Bone marrow (tissue), 2 donors: ENCODE measurements around the gene ANKRD34B.

ENCODE experiments used
- DNase-seq, 2 donors: peaks; one replicate each; lab custom pipeline; 2025; lab: John Stamatoyannopoulos, UW

ANKRD34B gene

GRCh38 chr5:80569086-80569960, 757 bp downstream of the ANKRD34B start:
- no peak for DNase-seq

- no peak for DNase-seq
These were observed 1.8 kb downstream of the ANKRD34B start for GRCh38 chr5:80568251-80568650.

GRCh38 chr5:80566711-80567259, 3.3 kb downstream of the ANKRD34B start:
- no peak for DNase-seq

DNA sequence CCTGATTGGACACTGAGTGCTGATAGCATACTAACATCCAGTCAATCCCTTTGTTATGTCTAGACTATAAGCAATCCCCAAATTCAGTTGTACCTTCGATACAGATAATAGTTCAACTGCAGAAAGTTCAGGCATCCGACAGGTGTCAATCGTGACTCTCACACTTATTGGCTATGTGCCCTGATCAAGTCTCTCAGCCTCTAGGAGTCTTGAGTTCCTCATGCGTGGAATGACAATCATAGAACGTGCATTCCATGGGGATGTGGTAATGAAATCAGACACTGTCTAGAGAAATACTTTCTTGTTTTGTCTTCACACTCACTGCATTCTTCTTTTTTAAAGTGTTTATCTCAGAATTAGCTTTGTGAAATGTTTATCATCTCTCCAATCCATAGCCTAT, 4.8 kb downstream of the ANKRD34B start:
- DNase-seq, result no peak

DNA sequence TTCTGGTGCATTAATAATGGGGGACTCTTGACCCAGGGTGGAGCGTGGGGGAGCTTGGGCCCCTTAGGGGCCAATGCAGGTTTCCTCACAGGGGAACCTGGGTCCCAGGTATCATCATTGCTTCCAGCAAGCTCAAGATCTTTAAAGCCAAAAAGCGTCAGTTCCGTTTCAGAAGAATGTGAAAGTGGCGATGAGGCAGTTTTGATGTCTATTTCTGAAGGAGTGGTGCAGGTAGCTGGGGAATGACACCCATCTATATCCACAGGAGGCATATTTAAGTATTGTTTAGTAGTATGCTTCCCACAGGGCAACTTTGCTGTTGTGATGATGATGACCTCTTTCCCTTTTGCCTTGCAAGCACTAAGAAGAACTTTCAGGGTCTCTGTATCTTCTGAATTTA, 10.8 kb downstream of the ANKRD34B start:
- no peak for DNase-seq

- DNase-seq, result no peak
These were observed 15.0 kb downstream of the ANKRD34B start for GRCh38 chr5:80555099-80555498.

DNA sequence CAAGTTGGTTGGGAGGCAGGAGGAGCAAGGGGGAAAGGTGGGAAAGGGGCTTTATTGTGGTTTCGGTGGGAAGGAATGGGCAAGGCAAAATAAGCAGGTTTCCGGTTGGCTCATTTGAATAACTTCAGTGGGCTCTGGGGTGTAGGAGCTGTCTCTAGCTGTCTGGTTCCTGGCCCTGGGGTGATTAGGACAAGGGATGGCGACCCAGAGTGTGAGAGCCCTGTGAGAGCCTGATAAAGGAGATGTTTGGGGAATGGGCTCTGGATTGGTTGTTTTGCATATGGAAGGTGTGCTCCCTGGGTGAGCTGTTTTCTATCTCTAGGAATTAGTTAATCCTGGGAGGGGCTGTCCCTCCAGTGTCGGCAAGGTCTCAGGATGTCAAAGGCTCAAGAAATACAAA, 15.4 kb downstream of the ANKRD34B start:
- DNase-seq, result no peak

DNA sequence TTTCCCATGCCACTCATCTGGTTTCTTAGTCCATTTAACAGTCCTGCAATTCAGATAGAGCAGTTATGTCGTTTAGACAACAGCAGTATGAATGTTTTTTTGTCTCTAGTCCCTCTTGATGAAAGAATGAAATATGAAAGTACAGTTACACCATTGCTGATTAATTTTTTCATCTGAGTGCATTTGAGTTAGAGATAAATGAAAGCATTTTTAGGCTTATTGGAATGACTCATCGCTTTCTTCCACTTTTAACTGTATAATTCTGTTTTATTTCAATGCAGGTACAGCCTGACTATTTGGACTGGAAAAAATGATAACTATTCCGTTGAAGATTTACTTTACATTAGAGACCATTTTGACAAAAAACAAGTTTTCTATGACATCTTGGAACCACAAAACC, 28.7 kb downstream of the ANKRD34B start:
- no peak for DNase-seq

- no peak for DNase-seq
These were observed 29.4 kb downstream of the ANKRD34B start for GRCh38 chr5:80540691-80541090.

DNA sequence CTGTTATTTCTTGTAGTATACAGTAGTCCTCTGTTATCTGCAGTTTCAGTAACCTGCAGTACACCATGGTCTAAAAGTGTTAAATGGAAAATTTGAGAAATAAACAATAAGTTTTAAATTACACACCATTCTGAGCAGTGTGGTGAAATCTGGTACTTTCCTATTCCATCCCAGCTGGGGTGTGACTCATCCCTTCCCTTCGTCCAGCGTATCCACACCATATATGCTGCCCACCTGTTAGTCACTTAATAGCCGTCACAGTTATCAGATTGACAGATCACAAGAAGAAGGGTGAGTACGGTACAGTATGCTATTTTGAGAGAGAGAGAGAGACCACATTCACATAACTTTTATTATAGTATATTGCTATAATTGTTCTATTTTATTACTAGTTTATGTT, 53.3 kb downstream of the ANKRD34B start:
- DNase-seq, result no peak

DNA sequence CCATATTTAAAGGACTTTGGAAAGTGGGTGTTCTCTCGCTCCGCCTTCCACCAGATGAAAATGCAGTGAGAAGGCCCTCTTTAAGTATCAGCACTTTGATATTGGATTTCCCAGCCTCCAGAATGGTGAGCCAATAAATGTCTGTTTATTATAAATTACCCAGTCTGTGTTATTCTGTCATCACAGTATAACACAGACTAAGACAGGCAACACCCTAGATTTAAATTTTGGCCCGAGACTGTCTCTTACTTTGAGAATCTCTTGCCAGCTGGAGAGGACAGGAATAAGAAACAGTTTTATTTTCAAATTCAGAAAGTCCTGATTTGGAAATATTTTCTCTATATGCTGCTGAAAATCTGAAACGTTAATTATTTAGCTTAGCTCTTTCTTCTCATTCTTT, 60.7 kb downstream of the ANKRD34B start:
- no peak for DNase-seq

- DNase-seq, result no peak
These were observed 61.2 kb downstream of the ANKRD34B start for GRCh38 chr5:80508844-80509243.

- no peak for DNase-seq
These were observed 62.4 kb downstream of the ANKRD34B start for GRCh38 chr5:80507663-80508062.
